Thoracic aorta (tissue), 2 donors: ENCODE results near the gene TLCD1. TPM values are rescaled to one million over a fixed set of nuclear protein-coding genes. Genes with fewer than 3 reads are reported as not detected.
"Not testable (repeated sequence)": the region's sequence is repeated elsewhere in the genome, so short reads cannot be mapped to it uniquely, and the experiment has no call there.

Experiments used
- ATAC-seq: fragments of 150-250 bp; one replicate; pipeline ENCODE4 v1.8.0; 2017; ENCODE audit warnings: low read depth; ENCODE audit not compliant: insufficient number of reproducible peaks, low FRiP score
- DNase-seq: peaks from one replicate; pipeline ENCODE4 v3.0.0-alpha.2; 2020; ENCODE audit warnings: low spot score
- H3K27ac ChIP-seq, 2 donors: fragments of 200-600 bp; sonication (generic); 1 replicate in 1 of 2; 2 replicates in 1 of 2; pipeline ENCODE4 v1.5.1; 2016; ENCODE audit warnings: mild to moderate bottlenecking in 2 of 2, moderate library complexity in 2 of 2
- H3K27me3 ChIP-seq: fragments of 200-600 bp; sonication (generic); replicated peaks from 2 replicates; pipeline ENCODE4 v1.6.0; 2016; ENCODE audit warnings: mild to moderate bottlenecking; ENCODE audit not compliant: insufficient read depth
- H3K36me3 ChIP-seq: fragments of 200-600 bp; sonication (generic); one replicate; pipeline ENCODE4 v1.5.1; 2016
- H3K4me1 ChIP-seq, 2 donors: fragments of 200-600 bp; sonication (generic); 1 replicate in 1 of 2; 2 replicates in 1 of 2; pipeline versions ENCODE4 v1.5.1 to v1.6.0; 2016; ENCODE audit warnings: low read depth in 2 of 2, mild to moderate bottlenecking in 1 of 2; ENCODE audit not compliant: control insufficient read depth in 1 of 2
- H3K4me3 ChIP-seq: fragments of 200-600 bp; sonication (generic); 2 replicates; pipeline ENCODE4 v1.5.1; 2016; ENCODE audit warnings: mild to moderate bottlenecking
- H3K9me3 ChIP-seq: fragments of 200-600 bp; sonication (generic); 2 replicates; pipeline ENCODE4 v1.5.1; 2016
- CTCF ChIP-seq: fragments of 200-600 bp; sonication (generic); IDR thresholded peaks from one replicate; pipeline ENCODE4 v1.5.1; 2019; ENCODE audit warnings: antibody characterized with exemption
- total RNA-seq, 2 donors: library from RNA; depleted of rRNA; stranded (reverse); fragments of >200 nt; gene quantifications; one replicate each; pipeline versions ENCODE4 v1.1.0 to v1.2.3, GENCODE V29; 2016

The TLCD1 gene
- total RNA-seq, 2 donors from 2014 or later, result 1.9 TPM; not detected in 1

GRCh38 chr17:28725660-28726225 is 290 bp downstream of the TLCD1 start:
- ATAC-seq (no peak), DNase-seq (no peak)
- Histone ChIP-seq H3K4me1 (peaks cover 30 to 43% of the 10 kb centered on the region in 2 donors), H3K27me3 (no peaks in the 10 kb centered on the region), H3K4me3 (peak overlapping the region; percentile 74), H3K27ac (peak overlapping the region; percentile 58), H3K36me3 (peaks cover 29% of the 10 kb centered on the region), H3K9me3 (no peaks in the 10 kb centered on the region)
- no peak for TF ChIP-seq CTCF

- Histone ChIP-seq H3K27me3 (no peaks in the 10 kb centered on the region), H3K36me3 (peaks cover 29% of the 10 kb centered on the region), H3K27ac (peak overlapping the region; percentile 58), H3K4me1 (peaks cover 34 to 48% of the 10 kb centered on the region in 2 donors), H3K9me3 (no peaks in the 10 kb centered on the region), H3K4me3 (peak overlapping the region; percentile 74)
- no peak for TF ChIP-seq CTCF
- ATAC-seq (no peak), DNase-seq (no peak)
Measured at GRCh38 chr17:28725166-28725659, 820 bp downstream of the TLCD1 start.

GRCh38 chr17:28724500-28725165 is 1.4 kb downstream of the TLCD1 start:
- H3K4me1 ChIP-seq, result peaks cover 34 to 48% of the 10 kb centered on the region in 2 donors
- peaks cover 29% of the 10 kb centered on the region for H3K36me3 ChIP-seq
- no peaks in the 10 kb centered on the region for H3K27me3 ChIP-seq
- no peak for TF ChIP-seq CTCF
- DNase-seq (no peak), ATAC-seq (no peak)
- no peak overlapping the region for H3K27ac ChIP-seq
- no peaks in the 10 kb centered on the region for H3K9me3 ChIP-seq
- no peak overlapping the region for H3K4me3 ChIP-seq

- H3K27ac ChIP-seq, H3K4me3 ChIP-seq: not testable (repeated sequence)
- H3K4me1 ChIP-seq, result peaks cover 33 to 50% of the 10 kb centered on the region in 2 donors
Measured at GRCh38 chr17:28723836-28724499, 2.1 kb downstream of the TLCD1 start.

GRCh38 chr17:28723159-28723835 is 2.7 kb downstream of the TLCD1 start:
- no peak overlapping the region for H3K4me3 ChIP-seq
- H3K4me1 ChIP-seq, result peaks cover 40 to 57% of the 10 kb centered on the region in 2 donors
- H3K27ac ChIP-seq, result no peak overlapping the region
- no peaks in the 10 kb centered on the region for H3K27me3 ChIP-seq
- ATAC-seq (no peak), DNase-seq (no peak)
- TF ChIP-seq CTCF, result no peak
- no peaks in the 10 kb centered on the region for H3K9me3 ChIP-seq
- H3K36me3 ChIP-seq, result peaks cover 29% of the 10 kb centered on the region

More at GRCh38 chr17:28723836-28724499, 2.1 kb downstream of the TLCD1 start:
- H3K27me3 ChIP-seq, DNase-seq, H3K9me3 ChIP-seq, ATAC-seq: not testable (repeated sequence)
- H3K36me3 ChIP-seq, result peaks cover 29% of the 10 kb centered on the region
